Measurements from ENCODE around the gene RPS6KA4. TPM values are rescaled to one million over a fixed set of nuclear protein-coding genes. Genes with fewer than 3 reads are reported as not detected.

Gene RPS6KA4
- polyA plus RNA-seq, 1 of the 3 experiments (the other 2 are of a cell fraction), result 43.4 TPM

DNA sequence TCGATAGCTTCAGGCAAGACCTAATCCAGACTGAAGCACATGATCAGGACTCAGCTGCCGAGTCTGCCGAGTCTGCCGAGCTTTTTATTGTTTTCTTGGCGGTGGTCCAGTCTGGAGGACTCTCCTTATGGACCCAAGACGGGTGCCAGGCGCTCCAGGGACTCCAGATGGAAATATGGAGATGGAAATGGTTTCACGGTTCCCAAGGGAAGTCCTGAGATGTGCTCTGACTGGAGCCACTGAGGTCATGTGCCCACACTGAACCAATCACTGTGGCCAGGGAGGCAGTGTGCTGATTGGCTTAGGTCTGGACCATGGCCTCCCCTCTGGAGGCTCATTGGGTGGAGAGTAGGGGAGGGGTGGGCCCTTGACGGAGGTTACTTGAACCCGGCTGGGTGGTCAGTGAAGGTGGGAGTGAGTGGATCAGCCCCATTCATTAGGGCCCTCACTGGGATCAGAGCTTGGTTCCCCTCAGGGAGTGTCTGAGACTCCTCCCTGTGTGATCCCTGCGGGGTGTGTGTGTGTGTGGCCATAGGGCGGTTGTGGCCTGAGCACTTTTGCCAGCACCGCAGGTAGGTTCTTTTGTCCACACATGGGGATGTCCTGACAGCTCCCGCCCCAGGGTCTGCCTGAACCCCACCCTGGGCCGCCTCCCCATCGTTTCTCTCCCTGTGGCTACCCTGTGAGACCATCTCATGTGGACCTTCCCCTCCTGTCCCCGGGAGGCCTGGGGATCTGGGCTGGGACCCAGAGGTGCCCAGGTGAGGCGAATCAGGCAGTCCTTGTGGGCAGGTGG is 14.0 kb downstream of the RPS6KA4 start (continued):
- TF ChIP-seq YY1 (IDR thresholded peaks at IDR 0.05; ENCODE audit: low read depth), result no peak
- peak; percentile 95 for TF ChIP-seq USF1 (IDR thresholded peaks at IDR 0.05; ENCODE audit: borderline replicate concordance, low read depth)
- TF ChIP-seq RXRA (IDR thresholded peaks at IDR 0.05; ENCODE audit: borderline replicate concordance, low read depth), result no peak
- TF ChIP-seq, protein P1, sequence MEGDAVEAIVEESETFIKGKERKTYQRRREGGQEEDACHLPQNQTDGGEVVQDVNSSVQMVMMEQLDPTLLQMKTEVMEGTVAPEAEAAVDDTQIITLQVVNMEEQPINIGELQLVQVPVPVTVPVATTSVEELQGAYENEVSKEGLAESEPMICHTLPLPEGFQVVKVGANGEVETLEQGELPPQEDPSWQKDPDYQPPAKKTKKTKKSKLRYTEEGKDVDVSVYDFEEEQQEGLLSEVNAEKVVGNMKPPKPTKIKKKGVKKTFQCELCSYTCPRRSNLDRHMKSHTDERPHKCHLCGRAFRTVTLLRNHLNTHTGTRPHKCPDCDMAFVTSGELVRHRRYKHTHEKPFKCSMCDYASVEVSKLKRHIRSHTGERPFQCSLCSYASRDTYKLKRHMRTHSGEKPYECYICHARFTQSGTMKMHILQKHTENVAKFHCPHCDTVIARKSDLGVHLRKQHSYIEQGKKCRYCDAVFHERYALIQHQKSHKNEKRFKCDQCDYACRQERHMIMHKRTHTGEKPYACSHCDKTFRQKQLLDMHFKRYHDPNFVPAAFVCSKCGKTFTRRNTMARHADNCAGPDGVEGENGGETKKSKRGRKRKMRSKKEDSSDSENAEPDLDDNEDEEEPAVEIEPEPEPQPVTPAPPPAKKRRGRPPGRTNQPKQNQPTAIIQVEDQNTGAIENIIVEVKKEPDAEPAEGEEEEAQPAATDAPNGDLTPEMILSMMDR (IDR thresholded peaks at IDR 0.05), result no peak
- no peak for TF ChIP-seq SMC3 (IDR thresholded peaks at IDR 0.05; ENCODE audit: low read depth, low read length)

GRCh38 chr11:64373598-64373974 is 14.6 kb downstream of the RPS6KA4 start:
- peak overlapping the region; percentile 63 for H3K9ac ChIP-seq
- CTCF ChIA-PET, result interaction anchor here (1.1 kb wide), 1 partner anchor 76 kb away, joined by 3 read pairs; no protein-coding TSS in a partner anchor
- peak overlapping the region in 1 of 2 experiments; percentile 48; a peak in 1 of 4 replicates for H3K27ac ChIP-seq (ENCODE audit: low read depth in 2 of 2, low read length in 1 of 2)
- peaks cover 0 to 11% of the 10 kb centered on the region in 2 experiments; a peak in 1 of 4 replicates for H3K4me1 ChIP-seq (ENCODE audit: control insufficient read depth in 1 of 2, insufficient read depth in 2 of 2, low read depth in 1 of 2, low read length in 1 of 2)
- 56% methylated on average over 5 of the region's 5 CpGs for whole genome bisulfite sequencing (ENCODE audit: low lambda C conversion rate)
- H3K27me3 ChIP-seq (ENCODE audit: insufficient read depth), result no peaks in the 10 kb centered on the region
- H3K9me3 ChIP-seq, result no peaks in the 10 kb centered on the region
- no peaks in the 10 kb centered on the region for H4K20me1 ChIP-seq (ENCODE audit: insufficient read depth)
- H3K4me2 ChIP-seq, result peak overlapping the region; percentile 80
- H3F3A ChIP-seq (replicated peaks; ENCODE audit: insufficient read depth), result peaks cover 10% of the 10 kb centered on the region
- H2AFZ ChIP-seq (ENCODE audit: low read depth), result peak overlapping the region; percentile 47; the same call in 1 of the 2 replicates
- POLR2A ChIA-PET, result interaction anchor here (1.1 kb wide), 2 partner anchors 16 to 18 kb away, joined by 3 read pairs; no protein-coding TSS in a partner anchor
- H3K4me3 ChIP-seq (ENCODE audit: low read depth in 2 of 2, low read length in 1 of 2), result peak overlapping the region; percentile 60 to 70
- H3K36me3 ChIP-seq (replicated peaks in 1 of 2; ENCODE audit: control insufficient read depth in 1 of 2, insufficient read depth in 2 of 2, low read length in 1 of 2), result peaks cover 0 to 14% of the 10 kb centered on the region in 2 experiments
- no peaks in the 10 kb centered on the region for H3K9me2 ChIP-seq
- TF ChIP-seq ELF1 (IDR thresholded peaks at IDR 0.05) (no peak), FOSL2 (IDR thresholded peaks at IDR 0.05; ENCODE audit: borderline replicate concordance, low read depth) (no peak), TCF12 (IDR thresholded peaks at IDR 0.05) (no peak), NRF1 (IDR thresholded peaks at IDR 0.05; ENCODE audit: low read depth, low read length) (no peak), FOXJ3 (CRISPR knock-in tag; IDR thresholded peaks at IDR 0.05) (no peak), MAX (IDR thresholded peaks at IDR 0.05; ENCODE audit: low read depth) (no peak), IRF3 (IDR thresholded peaks at IDR 0.05; ENCODE audit: low read depth, low read length) (no peak), RCOR1 (IDR thresholded peaks at IDR 0.05; ENCODE audit: low read length) (no peak), POLR2AphosphoS5 (IDR thresholded peaks at IDR 0.05; ENCODE audit: low read depth, low read length) (no peak)
- TF ChIP-seq, protein P2, sequence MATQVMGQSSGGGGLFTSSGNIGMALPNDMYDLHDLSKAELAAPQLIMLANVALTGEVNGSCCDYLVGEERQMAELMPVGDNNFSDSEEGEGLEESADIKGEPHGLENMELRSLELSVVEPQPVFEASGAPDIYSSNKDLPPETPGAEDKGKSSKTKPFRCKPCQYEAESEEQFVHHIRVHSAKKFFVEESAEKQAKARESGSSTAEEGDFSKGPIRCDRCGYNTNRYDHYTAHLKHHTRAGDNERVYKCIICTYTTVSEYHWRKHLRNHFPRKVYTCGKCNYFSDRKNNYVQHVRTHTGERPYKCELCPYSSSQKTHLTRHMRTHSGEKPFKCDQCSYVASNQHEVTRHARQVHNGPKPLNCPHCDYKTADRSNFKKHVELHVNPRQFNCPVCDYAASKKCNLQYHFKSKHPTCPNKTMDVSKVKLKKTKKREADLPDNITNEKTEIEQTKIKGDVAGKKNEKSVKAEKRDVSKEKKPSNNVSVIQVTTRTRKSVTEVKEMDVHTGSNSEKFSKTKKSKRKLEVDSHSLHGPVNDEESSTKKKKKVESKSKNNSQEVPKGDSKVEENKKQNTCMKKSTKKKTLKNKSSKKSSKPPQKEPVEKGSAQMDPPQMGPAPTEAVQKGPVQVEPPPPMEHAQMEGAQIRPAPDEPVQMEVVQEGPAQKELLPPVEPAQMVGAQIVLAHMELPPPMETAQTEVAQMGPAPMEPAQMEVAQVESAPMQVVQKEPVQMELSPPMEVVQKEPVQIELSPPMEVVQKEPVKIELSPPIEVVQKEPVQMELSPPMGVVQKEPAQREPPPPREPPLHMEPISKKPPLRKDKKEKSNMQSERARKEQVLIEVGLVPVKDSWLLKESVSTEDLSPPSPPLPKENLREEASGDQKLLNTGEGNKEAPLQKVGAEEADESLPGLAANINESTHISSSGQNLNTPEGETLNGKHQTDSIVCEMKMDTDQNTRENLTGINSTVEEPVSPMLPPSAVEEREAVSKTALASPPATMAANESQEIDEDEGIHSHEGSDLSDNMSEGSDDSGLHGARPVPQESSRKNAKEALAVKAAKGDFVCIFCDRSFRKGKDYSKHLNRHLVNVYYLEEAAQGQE (IDR thresholded peaks at IDR 0.05; ENCODE audit: low read depth, low read length), result no peak
- TF ChIP-seq, protein P1 (IDR thresholded peaks at IDR 0.05), result no peak
- no peaks in the 10 kb centered on the region for H3K79me2 ChIP-seq (ENCODE audit: insufficient read depth)
- DNase-seq, result no peak

Data from SK-N-SH (cell line).